NT2/D1 (cell line): ENCODE measurements around the gene CKLF.

Experiments used
- SUZ12 ChIP-seq: IDR thresholded peaks from 2 replicates; pipeline ENCODE4 v1.6.1; 2011; ENCODE audit not compliant: insufficient read length, insufficient read depth; ENCODE audit errors: extremely low read depth
- YY1 ChIP-seq: IDR thresholded peaks from 2 replicates; pipeline ENCODE4 v1.6.1; 2011; ENCODE audit not compliant: insufficient read length, insufficient read depth

DNA sequence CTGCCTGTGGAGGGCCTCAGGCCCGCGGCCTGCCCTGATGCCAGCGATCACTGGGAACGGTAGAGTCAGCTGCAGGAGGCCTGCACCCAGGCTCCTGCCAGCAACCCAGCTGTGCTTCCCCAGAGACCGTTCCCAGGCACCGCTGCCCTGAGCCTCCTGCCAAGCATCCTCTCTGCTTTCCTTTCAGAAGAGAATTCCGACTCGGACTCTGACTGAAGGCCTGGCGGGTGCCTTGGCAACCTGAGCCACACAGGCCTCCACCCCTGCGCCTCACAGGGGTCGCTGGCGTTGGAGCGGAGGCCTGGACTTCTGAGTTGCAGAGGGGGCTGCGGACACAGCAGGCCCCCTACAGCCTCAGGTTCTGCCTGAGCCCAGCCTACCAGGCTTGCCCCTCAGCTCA, 60.0 kb downstream of the CKLF start:
- TF ChIP-seq YY1 (no peak), SUZ12 (no peak)
